ENCODE results near the gene EIF4EBP2.

GRCh38 chr10:70466951-70467350, 63.0 kb downstream of the EIF4EBP2 start:
- no peak for TF ChIP-seq SP1 (CRISPR knock-in tag; conservative IDR thresholded peaks at IDR 0.05)
- TF ChIP-seq NFYB (CRISPR knock-in tag; conservative IDR thresholded peaks at IDR 0.05; ENCODE audit: low read depth): no peak
- TF ChIP-seq, protein P1, sequence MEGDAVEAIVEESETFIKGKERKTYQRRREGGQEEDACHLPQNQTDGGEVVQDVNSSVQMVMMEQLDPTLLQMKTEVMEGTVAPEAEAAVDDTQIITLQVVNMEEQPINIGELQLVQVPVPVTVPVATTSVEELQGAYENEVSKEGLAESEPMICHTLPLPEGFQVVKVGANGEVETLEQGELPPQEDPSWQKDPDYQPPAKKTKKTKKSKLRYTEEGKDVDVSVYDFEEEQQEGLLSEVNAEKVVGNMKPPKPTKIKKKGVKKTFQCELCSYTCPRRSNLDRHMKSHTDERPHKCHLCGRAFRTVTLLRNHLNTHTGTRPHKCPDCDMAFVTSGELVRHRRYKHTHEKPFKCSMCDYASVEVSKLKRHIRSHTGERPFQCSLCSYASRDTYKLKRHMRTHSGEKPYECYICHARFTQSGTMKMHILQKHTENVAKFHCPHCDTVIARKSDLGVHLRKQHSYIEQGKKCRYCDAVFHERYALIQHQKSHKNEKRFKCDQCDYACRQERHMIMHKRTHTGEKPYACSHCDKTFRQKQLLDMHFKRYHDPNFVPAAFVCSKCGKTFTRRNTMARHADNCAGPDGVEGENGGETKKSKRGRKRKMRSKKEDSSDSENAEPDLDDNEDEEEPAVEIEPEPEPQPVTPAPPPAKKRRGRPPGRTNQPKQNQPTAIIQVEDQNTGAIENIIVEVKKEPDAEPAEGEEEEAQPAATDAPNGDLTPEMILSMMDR (IDR thresholded peaks at IDR 0.05): no peak
- no peak for TF ChIP-seq ETV6 (CRISPR knock-in tag; IDR thresholded peaks at IDR 0.05)
- TF ChIP-seq ATF1 (CRISPR knock-in tag; IDR thresholded peaks at IDR 0.05): no peak
- TF ChIP-seq, protein P2, sequence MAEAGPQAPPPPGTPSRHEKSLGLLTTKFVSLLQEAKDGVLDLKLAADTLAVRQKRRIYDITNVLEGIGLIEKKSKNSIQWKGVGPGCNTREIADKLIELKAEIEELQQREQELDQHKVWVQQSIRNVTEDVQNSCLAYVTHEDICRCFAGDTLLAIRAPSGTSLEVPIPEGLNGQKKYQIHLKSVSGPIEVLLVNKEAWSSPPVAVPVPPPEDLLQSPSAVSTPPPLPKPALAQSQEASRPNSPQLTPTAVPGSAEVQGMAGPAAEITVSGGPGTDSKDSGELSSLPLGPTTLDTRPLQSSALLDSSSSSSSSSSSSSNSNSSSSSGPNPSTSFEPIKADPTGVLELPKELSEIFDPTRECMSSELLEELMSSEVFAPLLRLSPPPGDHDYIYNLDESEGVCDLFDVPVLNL (CRISPR knock-in tag; IDR thresholded peaks at IDR 0.05; ENCODE audit: borderline replicate concordance, low read depth): no peak
- TF ChIP-seq SMAD3 (CRISPR knock-in tag; IDR thresholded peaks at IDR 0.05; ENCODE audit: borderline replicate concordance): no peak
- TF ChIP-seq TP53 (CRISPR knock-in tag; IDR thresholded peaks at IDR 0.05): no peak
